SKM-1 (cell line): ENCODE data around the gene TBC1D8B.

Experiments used
- DNase-seq: peaks from one replicate; lab custom pipeline; 2025; ENCODE audit not compliant: unreplicated experiment; lab: John Stamatoyannopoulos, UW

Gene TBC1D8B

GRCh38 chrX:106897259-106897658 is 94.8 kb downstream of the TBC1D8B start:
- DNase-seq = no peak

- DNase-seq = no peak
Observed at GRCh38 chrX:106898462-106898861, 96.0 kb downstream of the TBC1D8B start.

GRCh38 chrX:106899276-106899675 is 96.8 kb downstream of the TBC1D8B start:
- DNase-seq = no peak

DNA sequence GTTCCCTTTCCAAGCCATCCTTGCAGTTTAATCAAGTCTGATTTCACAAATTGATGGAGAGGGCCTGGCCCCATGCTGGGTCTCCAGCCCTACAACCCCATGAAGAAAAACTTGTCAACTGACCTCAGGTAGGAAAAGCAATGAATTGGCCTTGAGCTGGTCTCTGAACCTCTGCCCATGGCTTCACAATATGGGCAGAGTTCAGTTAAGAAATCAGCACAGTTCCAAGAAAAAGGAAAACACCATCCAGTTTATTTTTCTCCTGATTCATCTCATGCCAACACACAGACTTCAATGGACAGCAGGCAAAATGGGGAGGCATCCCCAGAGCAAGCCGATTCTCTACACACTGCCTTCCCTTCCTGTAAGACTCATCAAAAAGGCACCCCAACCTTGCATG is 97.4 kb downstream of the TBC1D8B start:
- no peak for DNase-seq

DNA sequence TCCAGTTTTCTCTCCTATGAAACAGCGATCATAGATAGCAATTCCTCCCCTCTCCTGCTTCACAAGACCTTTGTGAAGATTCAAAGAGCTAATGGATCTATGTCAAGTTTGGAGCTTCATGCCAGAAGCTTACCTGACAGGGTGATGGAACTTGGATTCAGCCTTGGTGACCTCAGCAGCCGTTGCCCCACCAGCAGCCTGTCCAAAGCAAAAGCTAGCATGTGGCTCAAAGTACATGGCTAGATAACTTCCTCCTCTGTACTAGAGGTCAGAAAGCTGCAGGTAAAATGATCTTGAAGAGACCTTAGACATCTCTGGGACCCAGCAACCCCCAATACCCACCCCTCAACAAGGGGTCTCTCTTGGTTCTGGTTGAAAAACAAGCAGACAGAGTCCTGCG is 98.9 kb downstream of the TBC1D8B start:
- DNase-seq = no peak

DNA sequence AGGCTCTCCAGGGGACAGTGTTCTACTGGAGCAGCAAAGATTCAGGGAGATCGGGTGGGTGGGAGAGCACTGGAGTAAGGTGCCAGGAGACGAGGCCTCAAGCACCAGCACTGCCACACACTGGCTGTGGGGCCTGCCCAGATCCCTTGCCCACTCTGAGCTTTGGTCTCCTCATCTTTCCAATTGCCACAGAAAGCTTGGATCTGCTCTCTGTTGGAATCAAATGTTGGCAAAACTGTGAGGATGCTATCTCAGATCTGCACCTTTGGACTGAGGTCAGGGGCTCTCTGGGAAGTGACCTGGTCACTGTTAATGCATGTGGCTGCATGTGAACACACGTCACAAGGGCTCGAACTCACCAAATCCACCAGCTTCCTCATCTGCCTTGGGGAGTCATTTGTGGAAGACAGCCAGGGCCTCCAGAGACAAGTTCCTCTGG is 99.3 kb downstream of the TBC1D8B start:
- DNase-seq = no peak

DNA sequence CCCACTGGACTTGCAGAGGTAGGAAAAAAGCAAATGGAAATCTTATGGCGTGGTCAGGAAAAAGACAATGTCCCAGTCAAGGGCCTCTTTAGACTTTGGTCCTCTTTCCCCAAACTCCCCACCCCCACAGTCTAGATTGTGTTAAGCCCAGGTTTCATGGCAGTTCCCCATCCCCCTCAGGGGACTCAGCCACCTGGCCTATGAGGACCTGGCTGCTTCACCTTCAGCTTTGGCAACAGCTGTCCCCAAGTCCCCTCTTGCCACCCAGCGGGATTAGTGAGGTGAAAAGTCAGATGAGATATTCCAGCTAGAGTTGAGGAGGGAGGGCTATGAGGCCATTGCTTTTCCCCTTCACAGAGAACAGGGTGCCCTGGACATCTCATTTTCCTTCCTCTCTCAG is 100.2 kb downstream of the TBC1D8B start:
- DNase-seq = no peak

GRCh38 chrX:106903291-106903824 is 100.9 kb downstream of the TBC1D8B start, which contains the start of gene RIPPLY1:
Gene RIPPLY1 (minus strand): TSS chrX:106903341. CDS start chrX:106903287, 54 bp downstream.
- no peak for DNase-seq

GRCh38 chrX:106903856-106904528 is 101.5 kb downstream of the TBC1D8B start:
- DNase-seq = no peak

DNA sequence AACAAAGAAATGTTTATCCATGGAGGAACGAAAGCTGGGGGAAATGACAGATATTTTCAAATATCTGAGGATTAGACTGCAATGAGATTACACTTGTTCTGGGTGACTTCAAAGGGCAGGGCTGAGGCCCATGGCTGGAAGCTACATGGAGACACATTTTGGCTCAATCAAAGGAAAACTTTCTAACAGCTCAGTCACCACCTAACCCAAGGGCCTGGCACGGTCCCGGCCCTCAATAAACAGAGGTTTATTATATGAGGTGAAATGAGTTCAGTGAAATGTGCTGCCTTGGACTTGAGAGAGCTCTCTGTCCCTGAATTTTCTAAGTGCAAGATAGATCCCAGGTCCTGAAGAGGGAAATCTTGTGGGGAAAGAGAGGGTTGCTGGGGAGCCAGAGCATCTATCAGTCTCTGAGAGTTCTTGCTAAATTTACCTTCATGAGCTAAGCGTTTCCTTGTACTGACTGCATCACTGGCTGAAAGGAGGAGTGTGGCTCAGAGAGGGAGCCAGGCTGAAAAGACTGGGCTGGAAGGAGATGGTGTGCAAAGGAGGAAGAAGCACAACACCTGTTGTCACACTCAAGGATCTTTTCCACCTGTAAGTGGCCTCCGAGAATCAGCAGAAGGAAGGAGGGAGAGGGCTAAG is 102.7 kb downstream of the TBC1D8B start:
- DNase-seq = no peak

DNA sequence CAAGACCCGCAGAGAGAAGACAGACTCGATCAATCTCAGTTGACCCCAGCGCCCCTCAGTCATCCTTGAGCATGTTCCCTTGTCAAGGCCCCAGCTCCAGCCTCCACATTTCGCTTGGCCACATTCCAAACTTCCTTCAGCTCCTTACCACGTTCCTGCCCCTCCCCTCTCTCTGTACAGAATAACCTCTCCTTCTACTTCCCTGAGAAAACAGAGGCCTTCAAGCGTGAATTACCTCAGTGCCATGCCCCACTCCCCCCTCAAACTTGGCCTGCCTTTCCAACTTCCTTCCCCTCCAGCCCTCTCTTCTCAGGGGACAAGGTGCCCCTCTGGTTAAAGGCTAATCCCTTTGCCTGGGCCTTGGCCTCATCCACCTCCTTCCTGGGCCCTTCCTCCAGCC is 103.9 kb downstream of the TBC1D8B start:
- no peak for DNase-seq

- DNase-seq = no peak
Observed at GRCh38 chrX:106912864-106913263, 110.4 kb downstream of the TBC1D8B start.

- DNase-seq = no peak
Observed at GRCh38 chrX:106917830-106918500, 115.5 kb downstream of the TBC1D8B start.

DNA sequence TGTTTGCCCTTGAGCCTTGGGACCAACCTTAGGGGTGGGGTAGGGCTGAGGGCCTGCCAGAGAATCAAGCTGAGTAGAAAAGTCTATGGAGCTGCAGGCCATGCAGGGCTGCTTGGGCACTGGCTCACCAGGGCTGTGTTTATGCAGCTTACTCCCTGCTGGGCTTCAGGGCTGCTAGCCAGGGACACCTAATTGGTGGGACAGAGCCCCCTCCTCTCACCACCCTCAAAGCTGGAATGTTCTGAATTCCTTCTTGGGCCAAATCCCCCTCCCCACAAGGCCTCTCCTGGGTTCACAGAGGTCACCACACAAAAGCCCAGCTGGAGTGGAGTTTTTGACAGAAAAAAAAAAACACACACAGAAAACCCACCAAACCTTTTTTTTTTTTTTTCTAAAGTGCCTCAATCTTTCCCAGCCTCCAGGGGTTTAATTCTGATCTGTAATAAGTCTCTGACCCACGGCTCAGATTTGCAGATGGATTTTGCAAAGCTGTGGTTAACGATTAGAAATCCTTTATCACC is 117.5 kb downstream of the TBC1D8B start, which contains the start of gene CLDN2:
Gene CLDN2, plus strand, starts transcription at position 471 of the 521 bp plus-strand sequence. CDS start 7,827 bp downstream, outside the sequence.
- no peak for DNase-seq

DNA sequence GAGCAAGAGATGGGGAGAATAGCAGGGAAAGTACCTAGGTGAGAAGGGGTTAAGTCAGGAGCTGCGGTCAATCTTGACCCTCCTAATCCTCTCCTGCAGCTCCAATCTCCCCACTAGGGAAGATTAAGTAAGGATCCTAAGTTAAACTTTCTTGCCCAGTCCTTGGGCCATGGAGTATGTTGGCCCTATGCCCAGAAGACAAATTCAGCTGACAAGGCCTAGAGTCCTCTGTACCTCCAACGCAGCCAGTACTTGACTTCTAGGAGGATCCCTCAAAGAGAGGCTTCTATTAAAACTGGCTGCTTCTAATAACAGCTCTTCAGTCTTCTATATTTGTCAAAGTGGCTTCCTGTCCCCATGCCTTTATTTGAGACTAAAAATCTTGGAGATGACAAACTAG is 119.2 kb downstream of the TBC1D8B start:
- no peak for DNase-seq
